SIG-M5 treated with dmso at 0.1 percent for 504 hours (cell line): ENCODE results near the gene PCDHGA8.
A peak's percentile ranks its signal among the peaks of the same experiment; 100 is the strongest.
"Not testable (repeated sequence)": the region's sequence is repeated elsewhere in the genome, so short reads cannot be mapped to it uniquely, and the experiment has no call there.

ENCODE experiments used
- DNase-seq: peaks from one replicate; lab custom pipeline; 2025; ENCODE audit not compliant: unreplicated experiment; lab: John Stamatoyannopoulos, UW

The PCDHGA8 gene

DNA sequence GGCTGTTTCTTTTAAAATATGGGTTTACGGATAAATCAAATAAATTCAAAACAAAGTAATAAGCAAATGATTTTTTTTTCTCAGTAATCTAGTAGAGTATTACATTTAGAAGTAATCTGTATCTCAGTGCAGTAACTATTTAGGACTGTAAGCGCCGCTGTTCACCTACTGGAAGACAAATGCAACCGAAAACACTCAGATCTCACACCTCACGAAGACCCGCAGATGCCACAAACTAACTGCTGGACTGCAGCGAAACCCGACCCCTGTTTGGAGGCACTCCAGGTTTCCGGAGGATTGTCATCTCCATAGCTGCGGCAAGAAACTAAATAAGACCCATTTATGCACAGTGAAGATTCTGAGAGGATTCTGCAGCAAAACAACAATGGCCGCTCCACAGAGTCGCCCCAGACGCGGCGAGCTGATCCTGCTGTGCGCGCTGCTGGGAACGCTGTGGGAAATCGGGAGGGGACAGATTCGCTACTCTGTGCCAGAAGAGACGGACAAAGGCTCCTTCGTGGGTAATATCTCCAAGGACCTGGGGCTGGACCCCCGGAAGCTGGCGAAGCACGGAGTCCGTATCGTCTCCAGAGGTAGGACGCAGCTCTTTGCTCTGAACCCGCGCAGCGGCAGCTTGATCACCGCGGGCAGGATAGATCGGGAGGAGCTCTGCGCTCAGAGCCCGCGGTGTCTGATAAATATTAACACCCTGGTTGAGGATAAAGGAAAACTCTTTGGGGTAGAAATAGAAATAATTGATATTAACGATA, at the start of gene PCDHGA8:
TSS of gene PCDHGA8 (plus strand) at position 205 of the 770 bp plus-strand sequence. CDS start at position 386, 181 bp downstream.
- no peak for DNase-seq

DNA sequence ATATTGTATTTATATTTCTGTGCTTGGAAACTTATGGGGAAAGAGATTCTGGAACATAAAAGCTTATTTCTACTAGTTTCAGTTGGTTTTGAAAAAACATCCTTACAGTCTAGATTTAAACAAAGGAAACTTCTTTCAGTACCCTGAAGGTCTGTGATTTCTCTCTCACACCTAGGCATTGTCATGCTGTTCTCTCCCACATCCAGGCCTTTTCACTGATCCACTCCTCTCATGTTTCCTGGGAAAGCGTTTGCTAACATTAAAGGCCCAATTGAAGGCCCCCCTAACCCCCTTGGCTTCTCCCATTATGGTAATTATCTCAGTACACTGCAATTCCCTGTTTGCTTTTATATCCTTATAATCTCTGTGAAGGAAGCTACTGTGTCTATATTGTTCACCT, 49.7 kb upstream of the PCDHGA8 start:
- DNase-seq, result no peak

DNA sequence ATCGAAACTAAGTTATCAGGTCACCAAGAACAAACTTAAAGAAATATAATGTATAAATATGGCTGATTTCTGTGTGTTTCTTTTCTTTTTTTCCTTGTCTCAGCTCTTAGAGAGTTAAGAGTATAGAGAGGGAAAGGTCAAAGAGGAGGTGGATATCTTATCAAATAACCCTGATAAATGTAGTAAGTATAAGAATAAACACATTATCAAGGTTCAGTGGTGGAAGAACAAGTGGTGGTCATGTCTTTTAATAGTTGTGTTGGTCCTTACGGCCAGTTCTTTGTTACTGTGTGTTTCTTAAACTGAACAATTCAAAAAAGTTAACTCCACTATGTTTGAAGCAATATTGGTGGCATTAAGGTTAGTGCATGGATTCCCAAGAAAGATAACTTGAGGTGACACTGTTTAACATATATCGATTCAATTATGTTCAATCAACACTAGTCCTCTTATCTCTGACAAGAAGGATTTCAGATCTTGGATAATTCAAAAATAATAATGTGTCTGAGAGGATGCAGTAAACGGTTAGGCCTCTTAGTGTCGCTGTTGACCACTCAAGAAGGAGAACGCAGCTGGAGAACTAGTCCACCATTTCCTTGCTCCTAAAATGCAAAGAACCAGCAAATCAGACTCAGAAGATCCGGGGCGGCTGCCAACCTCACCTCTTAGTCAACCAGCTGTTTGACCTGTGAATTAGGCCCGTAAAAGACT, 49.0 kb upstream of the PCDHGA8 start, which contains the start of gene PCDHGA3:
TSS of gene PCDHGA3 (plus strand) at position 588 of the 711 bp plus-strand sequence. CDS start 205 bp downstream, outside the sequence.
- DNase-seq, result no peak

DNA sequence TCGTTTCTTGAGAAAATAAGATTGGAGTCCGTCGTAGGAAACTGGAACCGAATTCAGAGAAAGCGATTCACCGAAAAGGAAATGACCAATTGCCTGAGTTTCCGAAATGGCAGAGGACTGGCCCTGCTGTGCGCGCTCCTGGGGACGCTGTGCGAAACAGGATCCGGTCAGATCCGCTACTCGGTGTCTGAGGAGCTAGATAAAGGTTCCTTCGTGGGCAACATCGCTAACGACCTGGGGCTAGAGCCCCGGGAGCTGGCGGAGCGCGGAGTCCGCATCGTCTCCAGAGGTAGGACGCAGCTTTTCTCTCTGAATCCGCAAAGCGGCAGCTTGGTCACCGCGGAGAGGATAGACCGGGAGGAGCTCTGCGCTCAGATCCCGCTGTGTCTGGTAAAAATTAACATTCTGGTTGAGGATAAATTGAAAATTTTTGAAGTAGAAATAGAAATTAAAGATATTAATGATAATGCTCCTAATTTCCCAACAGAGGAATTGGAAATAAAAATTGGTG, 48.4 kb upstream of the PCDHGA8 start:
- no peak for DNase-seq

DNA sequence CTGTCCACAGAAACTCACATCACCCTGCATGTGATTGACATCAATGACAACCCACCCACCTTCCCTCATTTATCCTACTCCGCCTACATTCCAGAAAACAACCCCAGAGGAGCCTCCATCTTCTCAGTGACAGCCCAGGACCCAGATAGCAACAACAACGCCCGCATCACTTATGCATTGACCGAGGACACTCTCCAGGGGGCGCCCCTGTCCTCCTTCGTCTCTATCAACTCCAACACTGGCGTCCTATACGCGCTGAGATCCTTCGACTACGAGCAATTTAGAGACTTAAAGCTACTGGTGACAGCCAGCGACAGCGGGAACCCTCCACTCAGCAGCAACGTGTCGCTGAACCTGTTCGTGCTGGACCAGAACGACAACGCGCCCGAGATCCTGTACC, 47.1 kb upstream of the PCDHGA8 start:
- DNase-seq, result no peak

DNA sequence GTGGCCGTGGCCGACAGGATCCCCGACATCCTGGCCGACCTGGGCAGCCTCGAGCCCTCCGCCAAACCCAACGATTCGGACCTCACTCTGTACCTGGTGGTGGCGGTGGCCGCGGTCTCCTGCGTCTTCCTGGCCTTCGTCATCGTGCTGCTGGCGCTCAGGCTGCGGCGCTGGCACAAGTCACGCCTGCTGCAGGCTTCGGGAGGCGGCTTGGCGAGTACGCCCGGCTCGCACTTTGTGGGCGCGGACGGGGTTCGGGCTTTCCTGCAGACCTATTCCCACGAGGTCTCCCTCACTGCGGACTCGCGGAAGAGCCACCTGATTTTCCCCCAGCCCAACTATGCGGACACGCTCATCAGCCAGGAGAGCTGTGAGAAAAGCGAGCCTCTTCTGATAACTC, 46.4 kb upstream of the PCDHGA8 start:
- not testable (repeated sequence) for DNase-seq

DNA sequence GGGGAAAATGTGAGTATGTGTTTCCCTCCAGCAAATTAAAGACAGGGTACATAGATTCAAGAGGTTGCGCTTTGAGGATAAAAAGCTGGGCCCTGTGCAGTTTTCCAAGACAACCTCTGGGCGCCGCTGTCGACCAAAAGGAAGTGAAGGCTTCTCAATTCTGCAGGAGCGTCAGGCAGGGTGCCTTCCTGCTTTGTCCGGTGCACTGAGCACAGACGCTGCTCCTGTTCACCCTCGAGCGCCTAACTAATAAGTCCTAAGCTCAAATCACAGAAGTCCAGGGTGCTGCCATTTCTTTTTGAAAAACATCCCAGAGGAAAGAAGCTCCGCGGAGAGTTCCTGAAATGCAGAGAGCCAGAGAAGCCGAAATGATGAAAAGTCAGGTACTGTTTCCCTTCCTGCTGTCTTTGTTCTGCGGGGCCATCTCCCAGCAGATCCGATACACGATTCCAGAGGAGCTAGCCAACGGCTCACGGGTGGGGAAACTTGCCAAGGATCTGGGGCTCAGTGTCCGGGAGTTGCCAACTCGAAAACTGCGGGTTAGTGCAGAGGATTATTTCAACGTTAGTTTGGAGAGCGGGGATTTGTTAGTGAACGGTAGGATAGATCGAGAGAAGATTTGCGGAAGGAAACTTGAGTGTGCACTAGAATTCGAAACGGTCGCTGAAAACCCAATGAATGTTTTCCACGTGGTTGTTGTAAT, 42.4 kb upstream of the PCDHGA8 start, which contains the start of gene PCDHGB1:
TSS of gene PCDHGB1 (plus strand) at position 183 of the 703 bp plus-strand sequence. CDS start at position 345, 162 bp downstream.
- peak; percentile 45 for DNase-seq

DNA sequence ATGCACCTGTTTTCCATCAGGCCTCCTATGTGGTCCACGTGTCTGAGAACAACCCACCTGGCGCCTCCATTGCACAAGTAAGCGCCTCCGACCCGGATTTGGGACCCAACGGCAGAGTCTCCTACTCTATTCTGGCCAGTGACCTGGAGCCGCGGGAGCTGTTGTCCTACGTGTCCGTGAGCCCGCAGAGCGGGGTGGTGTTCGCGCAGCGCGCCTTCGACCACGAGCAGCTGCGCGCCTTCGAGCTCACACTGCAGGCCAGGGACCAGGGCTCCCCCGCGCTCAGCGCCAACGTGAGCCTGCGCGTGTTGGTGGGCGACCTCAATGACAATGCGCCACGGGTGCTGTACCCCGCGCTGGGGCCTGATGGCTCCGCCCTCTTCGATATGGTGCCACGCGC, 40.8 kb upstream of the PCDHGA8 start:
- no peak for DNase-seq

DNA sequence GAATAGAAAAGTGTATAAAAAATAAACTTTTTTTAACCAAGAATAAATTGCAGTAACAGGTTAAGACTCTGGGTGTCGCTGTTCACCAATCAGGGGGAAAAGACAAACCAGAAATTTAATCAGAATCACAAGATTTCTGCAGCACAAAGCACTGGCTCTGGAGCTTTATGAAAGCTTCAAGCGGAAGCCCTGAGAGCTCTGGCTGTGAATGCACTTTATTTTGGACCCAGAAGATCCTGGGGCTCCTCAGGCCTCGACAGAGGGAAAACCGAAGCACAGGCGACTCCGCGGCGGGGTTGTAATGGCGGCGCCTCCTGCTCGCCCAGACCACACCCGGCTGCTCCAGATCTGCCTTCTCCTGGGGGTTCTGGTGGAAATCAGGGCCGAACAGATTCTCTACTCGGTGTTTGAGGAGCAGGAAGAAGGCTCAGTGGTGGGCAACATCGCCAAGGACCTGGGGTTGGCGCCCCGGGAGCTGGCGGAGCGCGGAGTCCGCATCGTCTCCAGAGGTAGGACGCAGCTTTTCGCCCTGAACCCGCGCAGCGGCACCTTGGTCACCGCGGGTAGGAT, 37.4 kb upstream of the PCDHGA8 start, which contains the start of gene PCDHGA4:
TSS of gene PCDHGA4 (plus strand) at position 122 of the 570 bp plus-strand sequence. CDS start at position 209, 87 bp downstream.
- DNase-seq, result no peak

DNA sequence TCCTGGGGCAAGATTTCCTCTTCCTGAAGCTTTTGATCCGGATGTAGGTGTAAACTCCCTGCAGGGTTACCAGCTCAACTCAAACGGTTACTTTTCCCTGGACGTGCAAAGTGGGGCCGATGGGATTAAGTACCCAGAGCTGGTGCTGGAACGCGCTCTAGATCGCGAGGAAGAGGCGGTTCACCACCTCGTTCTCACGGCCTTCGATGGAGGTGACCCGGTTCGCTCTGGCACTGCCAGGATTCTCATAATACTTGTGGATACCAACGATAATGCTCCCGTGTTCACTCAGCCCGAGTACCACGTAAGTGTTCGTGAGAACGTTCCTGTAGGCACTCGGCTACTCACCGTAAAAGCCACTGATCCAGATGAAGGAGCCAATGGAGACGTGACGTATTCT, 36.8 kb upstream of the PCDHGA8 start:
- no peak for DNase-seq

DNA sequence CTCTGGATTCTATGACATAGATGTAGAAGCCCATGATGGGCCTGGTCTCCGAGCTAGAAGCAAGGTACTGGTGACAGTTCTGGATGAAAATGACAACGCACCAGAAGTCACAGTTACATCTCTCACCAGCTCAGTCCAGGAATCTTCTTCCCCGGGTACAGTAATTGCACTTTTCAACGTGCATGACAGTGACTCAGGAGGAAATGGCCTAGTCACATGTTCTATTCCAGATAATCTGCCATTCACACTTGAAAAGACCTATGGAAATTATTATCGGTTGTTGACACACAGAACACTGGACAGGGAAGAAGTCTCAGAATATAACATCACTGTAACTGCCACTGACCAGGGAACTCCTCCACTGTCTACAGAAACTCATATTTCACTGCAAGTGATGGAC, 36.3 kb upstream of the PCDHGA8 start:
- DNase-seq, result no peak

DNA sequence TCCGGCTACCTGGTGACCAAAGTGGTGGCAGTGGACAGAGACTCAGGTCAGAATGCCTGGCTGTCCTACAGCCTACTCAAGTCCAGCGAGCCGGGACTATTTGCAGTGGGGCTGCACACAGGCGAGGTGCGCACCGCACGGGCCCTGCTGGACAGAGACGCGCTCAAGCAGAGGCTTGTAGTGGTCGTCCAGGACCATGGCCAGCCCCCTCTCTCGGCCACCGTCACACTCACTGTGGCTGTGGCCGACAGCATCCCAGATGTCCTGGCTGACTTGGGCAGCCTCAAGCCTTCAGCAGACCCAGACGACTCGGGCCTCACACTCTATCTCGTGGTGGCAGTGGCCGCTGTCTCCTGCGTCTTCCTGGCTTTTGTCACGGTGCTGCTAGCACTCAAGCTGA, 35.5 kb upstream of the PCDHGA8 start:
- no peak for DNase-seq

DNA sequence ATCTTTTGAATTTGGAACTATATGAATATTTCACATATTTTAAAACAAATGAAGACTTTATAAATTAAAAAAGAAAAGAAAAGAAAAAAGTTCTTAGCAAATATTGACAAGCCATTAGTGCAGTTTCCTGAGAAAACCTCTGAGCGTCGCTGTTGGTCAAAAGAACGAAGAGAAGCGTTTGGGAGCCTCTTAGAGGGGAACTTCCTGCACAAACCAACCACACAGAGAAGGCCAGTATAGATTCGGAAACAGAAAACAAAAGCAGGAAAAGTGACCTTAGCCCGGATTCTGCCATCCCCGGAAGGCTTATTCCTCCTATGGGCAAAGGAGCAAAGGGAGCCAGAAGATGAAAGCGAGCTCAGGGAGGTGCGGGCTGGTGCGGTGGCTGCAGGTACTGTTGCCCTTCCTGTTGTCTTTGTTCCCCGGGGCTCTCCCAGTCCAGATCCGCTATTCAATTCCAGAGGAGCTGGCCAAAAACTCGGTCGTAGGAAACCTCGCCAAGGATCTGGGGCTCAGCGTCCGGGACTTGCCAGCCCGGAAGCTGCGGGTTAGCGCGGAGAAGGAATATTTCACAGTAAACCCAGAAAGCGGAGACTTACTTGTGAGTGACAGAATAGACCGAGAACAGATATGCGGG, 32.5 kb upstream of the PCDHGA8 start, which contains the start of gene PCDHGB2:
TSS of gene PCDHGB2 (plus strand) at position 205 of the 637 bp plus-strand sequence. CDS start at position 347, 142 bp downstream.
- peak; percentile 51 for DNase-seq

DNA sequence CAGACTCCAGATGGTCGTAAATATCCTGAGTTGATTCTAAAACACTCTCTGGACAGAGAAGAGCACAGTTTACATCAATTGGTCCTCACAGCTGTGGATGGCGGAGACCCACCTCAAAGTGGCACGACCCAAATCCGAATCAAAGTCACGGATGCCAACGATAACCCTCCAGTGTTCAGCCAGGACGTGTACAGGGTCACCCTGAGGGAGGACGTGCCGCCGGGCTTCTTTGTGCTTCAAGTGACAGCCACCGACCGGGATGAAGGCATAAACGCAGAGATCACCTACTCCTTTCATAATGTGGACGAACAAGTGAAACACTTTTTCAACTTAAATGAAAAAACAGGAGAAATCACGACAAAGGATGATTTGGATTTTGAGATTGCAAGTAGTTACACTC, 31.7 kb upstream of the PCDHGA8 start:
- no peak for DNase-seq

DNA sequence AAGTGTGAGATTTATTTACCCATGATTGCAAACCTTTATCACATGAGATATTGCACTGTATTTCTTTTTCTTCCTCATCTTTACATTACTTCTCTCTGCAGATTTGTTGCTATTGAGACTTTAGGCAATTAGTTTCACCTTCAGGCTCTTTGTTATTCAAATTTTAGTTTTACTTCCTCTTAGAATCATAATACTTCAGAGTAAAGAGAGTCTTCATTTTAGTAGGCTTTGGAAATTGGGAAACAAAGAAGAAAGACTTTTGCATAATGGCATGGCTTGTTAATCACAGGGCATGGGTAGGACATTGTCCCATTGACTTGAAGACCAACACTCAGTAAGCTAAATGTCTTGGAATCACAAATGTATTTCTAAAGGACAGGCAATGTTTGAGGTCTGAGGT, 29.7 kb upstream of the PCDHGA8 start:
- DNase-seq, result no peak

DNA sequence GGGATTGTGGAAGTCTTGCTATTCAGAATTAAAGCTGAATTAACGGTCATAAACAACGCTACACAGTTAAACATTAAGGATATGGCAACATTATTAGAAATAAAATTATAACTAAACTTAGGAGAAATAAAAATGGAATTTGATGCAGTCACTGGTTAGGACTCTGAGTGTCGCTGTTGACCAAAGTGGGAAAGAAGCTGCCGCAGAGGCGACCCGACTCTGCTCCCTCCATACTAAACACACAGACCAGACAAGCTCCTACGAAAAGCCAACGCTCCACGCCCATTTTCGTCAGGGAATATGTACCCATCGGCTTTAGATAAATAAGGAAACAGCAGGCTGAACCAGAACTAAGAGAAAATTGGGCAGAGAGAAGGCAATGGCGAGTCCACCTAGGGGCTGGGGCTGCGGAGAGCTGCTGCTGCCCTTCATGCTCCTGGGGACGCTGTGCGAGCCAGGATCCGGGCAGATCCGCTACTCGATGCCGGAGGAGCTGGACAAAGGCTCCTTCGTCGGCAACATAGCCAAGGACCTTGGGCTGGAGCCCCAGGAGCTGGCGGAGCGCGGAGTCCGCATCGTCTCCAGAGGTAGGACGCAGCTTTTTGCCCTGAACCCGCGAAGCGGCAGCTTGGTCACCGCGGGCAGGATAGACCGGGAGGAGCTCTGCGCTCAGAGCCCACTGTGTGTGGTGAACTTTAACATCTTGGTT, 28.3 kb upstream of the PCDHGA8 start, which contains the start of gene PCDHGA5:
TSS of gene PCDHGA5 (plus strand) at position 211 of the 709 bp plus-strand sequence. CDS start at position 380, 169 bp downstream.
- no peak for DNase-seq

DNA sequence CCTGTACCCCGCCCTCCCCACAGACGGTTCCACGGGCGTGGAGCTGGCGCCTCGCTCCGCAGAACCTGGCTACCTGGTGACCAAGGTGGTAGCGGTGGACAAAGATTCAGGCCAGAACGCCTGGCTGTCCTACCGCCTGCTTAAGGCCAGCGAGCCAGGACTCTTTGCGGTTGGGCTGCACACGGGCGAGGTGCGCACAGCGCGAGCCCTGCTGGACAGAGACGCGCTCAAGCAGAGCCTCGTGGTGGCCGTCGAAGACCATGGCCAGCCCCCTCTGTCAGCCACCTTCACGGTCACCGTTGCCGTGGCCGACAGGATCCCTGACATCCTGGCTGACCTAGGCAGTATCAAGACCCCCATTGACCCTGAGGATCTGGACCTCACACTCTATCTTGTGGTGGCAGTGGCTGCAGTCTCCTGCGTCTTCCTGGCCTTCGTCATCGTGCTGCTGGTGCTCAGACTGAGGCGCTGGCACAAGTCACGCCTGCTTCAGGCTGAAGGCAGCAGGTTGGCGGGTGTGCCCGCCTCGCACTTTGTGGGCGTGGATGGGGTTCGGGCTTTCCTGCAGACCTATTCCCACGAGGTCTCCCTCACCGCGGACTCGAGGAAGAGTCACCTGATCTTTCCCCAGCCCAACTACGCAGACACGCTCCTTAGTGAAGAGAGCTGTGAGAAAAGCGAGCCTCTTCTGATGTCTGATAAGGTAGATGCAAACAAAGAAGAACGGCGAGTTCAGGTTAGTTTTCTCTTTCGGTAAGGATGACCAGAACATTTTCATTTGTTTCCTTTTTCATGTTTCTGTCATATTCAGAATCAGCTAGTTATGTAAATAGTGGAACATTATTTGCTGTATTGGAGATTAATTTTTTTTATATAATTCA, 26.2 kb upstream of the PCDHGA8 start:
- no peak for DNase-seq
